Measurements from ENCODE around the gene MGAT4A.

The MGAT4A gene

DNA sequence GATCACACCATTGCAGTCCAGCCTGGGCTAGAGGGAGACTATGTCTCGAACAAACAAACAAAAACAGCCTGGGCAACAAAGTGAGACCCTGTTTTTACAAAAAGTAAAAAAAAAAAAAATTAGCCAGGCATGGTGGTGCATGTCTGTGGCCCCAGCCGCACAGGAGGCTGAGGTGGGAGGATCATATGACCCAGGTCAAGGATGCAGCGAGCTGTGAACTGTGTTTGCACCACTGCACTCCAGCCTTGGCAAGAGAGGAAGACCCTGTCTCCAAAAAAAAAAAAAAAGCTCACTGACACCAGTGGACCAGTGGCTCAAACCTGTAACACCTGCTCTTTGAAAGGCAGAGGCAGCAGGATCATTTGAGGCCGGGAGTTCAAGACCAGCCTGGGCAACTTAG, 82.5 kb downstream of the MGAT4A start:
- Histone ChIP-seq H3K4me2 (ENCODE audit: low read depth, low read length, poor library complexity, severe bottlenecking) (no peak overlapping the region), H3K4me1 (ENCODE audit: insufficient read depth, low read length, poor library complexity, severe bottlenecking) (no peaks in the 10 kb centered on the region), H4K20me1 (ENCODE audit: insufficient read depth, low read length, poor library complexity, severe bottlenecking) (no peaks in the 10 kb centered on the region), H3K9ac (ENCODE audit: low read depth, low read length, poor library complexity, severe bottlenecking) (no peak overlapping the region), H3K27me3 (ENCODE audit: insufficient read depth, low read length, poor library complexity, severe bottlenecking) (no peaks in the 10 kb centered on the region), H3K79me2 (ENCODE audit: insufficient read depth, low read length) (no peaks in the 10 kb centered on the region), H3K9me2 (replicated peaks; ENCODE audit: low read depth, low read length) (no peaks in the 10 kb centered on the region), H3F3A (ENCODE audit: low read depth) (no peaks in the 10 kb centered on the region), H2AFZ (ENCODE audit: low read length) (no peak overlapping the region), H3K4me3 (ENCODE audit: low read length, poor library complexity, severe bottlenecking) (no peak overlapping the region), H3K36me3 (ENCODE audit: insufficient read depth, low read length) (peaks cover 14% of the 10 kb centered on the region; the same call in 1 of the 2 replicates), H3K9me3 (ENCODE audit: insufficient read depth, low read depth, low read length) (no peaks in the 10 kb centered on the region)
- no peak for TF ChIP-seq CTCF (conservative IDR thresholded peaks at IDR 0.05; ENCODE audit: low read length)
- no peak for TF ChIP-seq EZH2phosphoT487 (IDR thresholded peaks at IDR 0.05; ENCODE audit: borderline replicate concordance)

GRCh38 chr2:98647636-98648035, 83.3 kb downstream of the MGAT4A start:
- H3K36me3 ChIP-seq (ENCODE audit: insufficient read depth, low read length): peaks cover 14% of the 10 kb centered on the region; the same call in 1 of the 2 replicates

DNA sequence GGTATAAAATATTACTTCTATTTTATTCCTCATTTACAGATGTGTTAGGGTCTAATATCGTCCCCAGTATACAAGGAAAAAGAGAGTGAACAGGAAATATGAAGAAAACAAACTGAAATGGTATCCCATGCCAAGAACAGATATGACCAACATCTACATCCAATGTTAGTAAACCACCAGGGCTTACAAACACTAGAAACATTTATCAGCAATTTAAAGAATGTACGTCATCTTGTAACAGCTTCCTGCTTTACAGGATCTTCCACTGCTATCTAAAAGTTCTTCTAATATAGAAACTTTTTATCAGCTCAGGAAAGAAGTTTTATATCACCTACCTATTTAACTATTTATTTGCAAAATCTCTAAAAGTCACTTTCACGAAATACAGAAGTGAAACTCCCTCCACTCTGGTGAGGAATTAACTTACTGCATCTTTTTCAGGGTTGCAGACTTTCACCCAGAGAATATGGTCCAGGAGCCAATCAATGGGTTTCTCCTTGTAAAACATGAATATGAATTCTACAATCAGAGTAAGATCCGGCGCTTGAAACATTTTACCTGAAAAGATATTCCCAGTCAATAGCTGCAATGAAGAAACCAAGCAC, 87.3 kb downstream of the MGAT4A start:
- no peaks in the 10 kb centered on the region for H3K4me1 ChIP-seq (ENCODE audit: insufficient read depth, low read length, poor library complexity, severe bottlenecking)
- no peak overlapping the region for H3K9ac ChIP-seq (ENCODE audit: low read depth, low read length, poor library complexity, severe bottlenecking)
- H3K36me3 ChIP-seq (ENCODE audit: insufficient read depth, low read length): peaks cover 14% of the 10 kb centered on the region; the same call in 1 of the 2 replicates
- H3K79me2 ChIP-seq (ENCODE audit: insufficient read depth, low read length): no peaks in the 10 kb centered on the region
- H3K9me3 ChIP-seq (ENCODE audit: insufficient read depth, low read depth, low read length): no peaks in the 10 kb centered on the region
- TF ChIP-seq CTCF (conservative IDR thresholded peaks at IDR 0.05; ENCODE audit: low read length) (no peak), EZH2phosphoT487 (IDR thresholded peaks at IDR 0.05; ENCODE audit: borderline replicate concordance) (no peak)
- H3K4me2 ChIP-seq (ENCODE audit: low read depth, low read length, poor library complexity, severe bottlenecking): no peak overlapping the region
- no peak overlapping the region for H3K4me3 ChIP-seq (ENCODE audit: low read length, poor library complexity, severe bottlenecking)
- no peaks in the 10 kb centered on the region for H4K20me1 ChIP-seq (ENCODE audit: insufficient read depth, low read length, poor library complexity, severe bottlenecking)
- no peaks in the 10 kb centered on the region for H3F3A ChIP-seq (ENCODE audit: low read depth)
- H3K27me3 ChIP-seq (ENCODE audit: insufficient read depth, low read length, poor library complexity, severe bottlenecking): no peaks in the 10 kb centered on the region
- no peaks in the 10 kb centered on the region for H3K9me2 ChIP-seq (replicated peaks; ENCODE audit: low read depth, low read length)
- H2AFZ ChIP-seq (ENCODE audit: low read length): no peak overlapping the region

More at GRCh38 chr2:98647636-98648035, 83.3 kb downstream of the MGAT4A start:
- Histone ChIP-seq H3K27me3 (ENCODE audit: insufficient read depth, low read length, poor library complexity, severe bottlenecking) (no peaks in the 10 kb centered on the region), H3K9me3 (ENCODE audit: insufficient read depth, low read depth, low read length) (no peaks in the 10 kb centered on the region), H3K9ac (ENCODE audit: low read depth, low read length, poor library complexity, severe bottlenecking) (no peak overlapping the region), H3K4me1 (ENCODE audit: insufficient read depth, low read length, poor library complexity, severe bottlenecking) (no peaks in the 10 kb centered on the region), H2AFZ (ENCODE audit: low read length) (no peak overlapping the region), H4K20me1 (ENCODE audit: insufficient read depth, low read length, poor library complexity, severe bottlenecking) (no peaks in the 10 kb centered on the region), H3K4me3 (ENCODE audit: low read length, poor library complexity, severe bottlenecking) (no peak overlapping the region), H3F3A (ENCODE audit: low read depth) (no peaks in the 10 kb centered on the region), H3K79me2 (ENCODE audit: insufficient read depth, low read length) (no peaks in the 10 kb centered on the region), H3K9me2 (replicated peaks; ENCODE audit: low read depth, low read length) (no peaks in the 10 kb centered on the region), H3K4me2 (ENCODE audit: low read depth, low read length, poor library complexity, severe bottlenecking) (no peak overlapping the region)
- no peak for TF ChIP-seq EZH2phosphoT487 (IDR thresholded peaks at IDR 0.05; ENCODE audit: borderline replicate concordance)
- TF ChIP-seq CTCF (conservative IDR thresholded peaks at IDR 0.05; ENCODE audit: low read length): no peak

Measured in Loucy (cell line).